HG03039 (cell line): ENCODE data around the gene FOXI3.
"Not testable (repeated sequence)": the region's sequence is repeated elsewhere in the genome, so short reads cannot be mapped to it uniquely, and the experiment has no call there.

Experiments used
- ATAC-seq: cut with Tn5 transposase; IDR thresholded peaks from one replicate; pipeline ENCODE4 v1.9.1; 2021; ENCODE audit warnings: mild to moderate bottlenecking, moderate library complexity; ENCODE audit not compliant: unreplicated experiment

Gene FOXI3

DNA sequence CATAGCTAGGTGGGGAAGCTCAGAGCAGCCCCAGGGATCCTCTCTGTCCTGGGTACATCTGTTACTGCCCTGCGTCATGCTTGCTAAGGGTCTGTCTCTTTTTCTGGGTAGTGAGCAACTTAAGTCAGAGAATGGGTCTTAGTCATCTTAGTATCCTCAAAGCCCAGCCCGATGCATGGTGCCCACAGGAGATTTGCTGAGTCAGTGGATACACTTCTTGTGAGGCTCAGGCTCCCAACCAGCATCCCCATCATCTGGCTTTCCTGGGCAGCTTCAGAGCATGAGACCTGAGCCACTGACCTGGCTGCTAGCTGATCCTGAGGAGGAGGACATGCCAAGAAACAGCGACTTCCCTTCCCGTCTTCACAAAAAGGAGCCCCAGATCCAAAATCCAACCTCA, 10.0 kb downstream of the FOXI3 start:
- no peak for ATAC-seq

DNA sequence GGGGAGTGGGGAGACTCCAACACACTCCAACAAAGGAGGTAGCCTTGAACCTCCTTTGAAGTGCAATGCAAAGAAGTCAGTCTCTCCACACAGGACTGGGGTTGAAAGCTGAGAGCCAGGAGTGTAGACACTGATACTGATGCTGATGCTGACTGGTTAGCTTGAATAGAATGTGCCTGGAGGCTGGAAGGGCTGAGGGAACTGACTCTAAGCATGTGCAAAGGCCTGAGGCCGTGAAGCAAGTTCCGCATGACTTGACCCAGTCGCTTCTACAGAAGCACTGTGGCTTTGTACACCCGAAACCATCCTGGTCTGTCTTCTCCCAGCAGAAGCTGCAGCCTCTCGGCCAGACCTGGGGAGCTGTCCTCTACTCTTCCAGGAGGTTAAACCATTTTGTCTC, 10.4 kb downstream of the FOXI3 start:
- ATAC-seq = no peak

DNA sequence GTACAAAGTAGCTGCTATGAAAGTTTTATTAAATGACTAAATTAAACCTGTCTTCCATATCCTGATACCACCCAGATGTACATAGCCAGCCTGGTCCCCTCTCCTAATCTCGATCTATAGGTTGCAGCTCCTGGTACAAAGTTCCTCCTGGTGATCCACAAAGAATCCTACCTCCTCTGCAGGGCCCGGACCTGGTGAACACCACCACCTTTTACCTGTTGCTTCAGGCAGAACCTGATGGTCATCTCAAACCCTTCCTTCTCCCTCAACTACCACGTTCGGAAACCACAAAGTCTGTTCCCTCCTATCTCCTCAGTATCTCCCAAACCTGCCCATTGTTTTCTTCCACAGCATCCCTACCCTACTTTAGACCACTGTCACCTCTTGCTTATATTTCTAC, 15.5 kb downstream of the FOXI3 start:
- ATAC-seq = no peak

DNA sequence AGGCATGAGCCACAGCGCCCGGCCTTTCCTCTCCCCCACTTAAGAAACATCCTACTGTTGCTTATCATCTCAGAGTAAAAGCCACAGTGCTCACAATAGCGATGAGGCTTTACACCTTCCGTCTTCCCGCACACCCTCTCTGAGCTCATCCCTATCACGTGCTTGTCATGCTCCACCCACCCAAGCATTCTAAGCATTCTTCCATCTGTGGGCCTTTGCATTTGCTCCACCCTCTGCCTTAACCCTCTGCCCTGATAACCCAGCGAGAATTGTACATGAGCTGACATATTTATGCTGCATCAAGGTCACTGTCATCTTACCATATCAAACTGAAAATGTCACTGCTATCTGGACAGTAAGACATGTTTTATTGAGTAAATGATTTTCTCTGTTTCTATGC, 22.6 kb downstream of the FOXI3 start:
- ATAC-seq = no peak

DNA sequence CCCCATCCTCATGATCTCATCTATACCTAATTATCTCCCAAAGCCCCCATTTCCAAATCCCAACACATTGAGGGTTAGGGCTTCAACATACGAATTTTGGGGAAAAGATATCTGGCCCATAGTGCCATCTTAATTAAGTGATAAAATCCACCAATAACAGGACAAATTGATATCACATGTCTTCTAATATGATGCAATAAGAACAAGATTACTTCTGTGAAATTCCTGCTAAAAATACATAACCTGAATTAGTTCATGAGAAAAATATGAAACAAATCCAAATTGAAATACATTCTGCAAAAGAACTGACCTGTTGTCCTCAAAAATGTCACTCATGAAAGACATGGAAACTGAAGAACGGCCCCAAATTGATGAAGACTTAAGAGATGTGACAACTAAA, 28.8 kb downstream of the FOXI3 start:
- no peak for ATAC-seq

DNA sequence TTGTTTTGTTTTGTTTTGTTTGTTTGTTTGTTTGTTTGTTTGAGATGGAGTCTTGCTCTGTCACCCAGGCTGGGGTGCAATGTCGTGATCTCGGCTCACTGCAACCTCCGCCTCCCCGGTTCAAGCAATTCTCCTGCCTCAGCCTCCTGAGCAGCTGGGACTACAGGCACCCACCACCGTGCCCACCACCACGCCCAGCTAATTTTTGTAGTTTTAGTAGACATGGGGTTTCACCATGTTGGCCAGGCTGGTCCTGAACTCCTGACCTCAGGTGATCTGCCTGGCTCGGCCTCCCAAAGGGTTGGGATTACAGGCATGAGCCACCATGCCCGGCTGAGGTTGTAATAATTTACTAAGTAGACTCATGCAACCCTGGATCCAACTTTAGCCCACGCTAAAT, 33.4 kb downstream of the FOXI3 start:
- ATAC-seq = not testable (repeated sequence)

DNA sequence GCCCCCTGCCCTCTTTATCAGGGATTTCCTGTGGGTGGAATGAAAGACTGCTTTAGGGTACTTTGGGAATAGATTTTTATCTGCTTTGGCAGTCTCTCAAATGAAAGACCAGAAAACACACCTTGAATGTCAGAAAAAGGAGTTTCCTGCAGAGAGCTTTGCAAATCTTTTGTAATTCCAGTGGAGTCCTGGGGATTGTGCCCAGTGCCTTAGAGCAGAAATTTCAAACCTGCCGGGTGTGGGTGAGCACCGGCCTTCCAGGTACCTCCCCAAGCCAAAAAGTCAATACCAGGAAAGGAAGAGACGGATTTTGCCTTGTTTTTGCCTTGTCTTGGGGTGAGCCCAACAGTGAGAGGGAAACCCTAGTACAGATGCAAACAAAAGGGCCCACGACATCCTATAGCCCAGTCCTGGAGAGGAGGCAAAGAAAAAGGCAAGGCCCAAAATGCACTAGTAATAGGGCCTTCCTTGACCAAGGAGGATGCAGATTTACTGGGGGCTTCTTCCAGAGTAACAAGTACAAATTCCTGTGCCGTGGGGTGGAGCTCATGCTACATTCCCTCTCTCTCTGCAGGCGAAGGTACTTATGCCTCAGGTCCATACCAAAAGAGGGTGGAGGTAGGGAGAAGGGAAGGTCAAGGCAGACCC, 36.4 kb downstream of the FOXI3 start:
- no peak for ATAC-seq

- ATAC-seq = not testable (repeated sequence)
Observed at GRCh38 chr2:88408870-88409269, 43.6 kb downstream of the FOXI3 start.

DNA sequence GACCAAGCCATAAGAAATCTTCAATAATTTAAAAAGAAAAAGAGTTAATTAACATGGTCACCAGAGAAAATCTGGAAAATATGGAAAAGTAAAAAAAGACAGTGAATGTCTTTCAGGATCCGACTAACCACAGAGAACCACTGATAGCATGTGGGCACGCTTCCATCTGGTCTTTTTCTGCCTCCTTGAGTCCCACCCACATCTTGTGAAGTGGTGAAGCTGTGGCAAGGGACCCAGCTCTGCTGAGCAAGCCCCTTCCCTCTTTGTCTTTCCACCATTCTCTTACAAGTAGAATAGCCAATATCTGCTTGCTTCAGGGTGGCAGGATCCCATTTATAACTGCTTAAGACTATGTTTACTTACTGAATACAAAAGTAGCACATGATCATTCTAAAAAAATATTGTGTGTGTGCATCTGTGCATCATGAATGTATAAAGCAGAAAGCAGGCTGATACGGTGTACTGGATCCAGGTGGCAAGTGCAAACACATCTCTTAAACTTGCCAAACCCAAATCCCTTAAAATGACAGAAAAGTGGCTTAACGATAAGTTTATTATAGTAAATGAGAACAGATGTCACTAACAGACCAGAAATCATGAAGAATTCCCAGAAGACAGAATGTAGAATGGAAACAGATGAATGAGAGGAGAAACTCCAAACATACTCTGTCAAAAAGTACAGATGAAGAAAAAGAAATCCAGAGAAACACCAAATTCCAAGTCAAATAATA, 52.3 kb downstream of the FOXI3 start:
- ATAC-seq = no peak

GRCh38 chr2:88398180-88398579, 54.3 kb downstream of the FOXI3 start:
- ATAC-seq = no peak
